GM23248 (cell line): Measurements from ENCODE around the gene COPS3. TPM values are rescaled to one million over a fixed set of nuclear protein-coding genes. Genes with fewer than 3 reads are reported as not detected.

ENCODE experiments used
- DNase-seq: peaks from one replicate; pipeline ENCODE4 v3.0.0-alpha.2; 2015
- H2AFZ ChIP-seq: fragments of 200-600 bp; sonication (generic); 2 replicates; pipeline ENCODE4 v1.6.1; 2016; ENCODE audit warnings: antibody characterized with exemption
- H3F3A ChIP-seq: fragments of 200-600 bp; sonication (generic); 2 replicates; pipeline ENCODE4 v1.6.1; 2016; ENCODE audit warnings: mild to moderate bottlenecking, antibody characterized with exemption, mixed run types; ENCODE audit not compliant: insufficient read depth
- H3K27ac ChIP-seq: fragments of 200-600 bp; sonication (generic); 2 replicates; pipeline ENCODE4 v1.5.1; 2016; ENCODE audit warnings: mild to moderate bottlenecking
- H3K27me3 ChIP-seq: fragments of 200-600 bp; sonication (generic); replicated peaks from 2 replicates; pipeline ENCODE4 v1.6.1; 2016; ENCODE audit warnings: mild to moderate bottlenecking; ENCODE audit not compliant: insufficient read depth
- H3K36me3 ChIP-seq: fragments of 200-600 bp; sonication (generic); 2 replicates; pipeline ENCODE4 v1.6.1; 2016; ENCODE audit warnings: low read depth, mild to moderate bottlenecking
- H3K4me1 ChIP-seq: fragments of 200-600 bp; sonication (generic); 2 replicates; pipeline ENCODE4 v1.6.1; 2016; ENCODE audit warnings: mild to moderate bottlenecking; ENCODE audit not compliant: insufficient read depth
- H3K4me2 ChIP-seq: fragments of 200-600 bp; sonication (generic); one replicate; pipeline ENCODE4 v1.6.1; 2016; ENCODE audit warnings: mild to moderate bottlenecking; ENCODE audit not compliant: unreplicated experiment
- H3K4me3 ChIP-seq: fragments of 200-600 bp; sonication (generic); 2 replicates; pipeline ENCODE4 v1.5.1; 2016; ENCODE audit warnings: mild to moderate bottlenecking
- H3K79me2 ChIP-seq: fragments of 200-600 bp; sonication (generic); 2 replicates; pipeline ENCODE4 v1.6.1; 2016; ENCODE audit warnings: mild to moderate bottlenecking; ENCODE audit not compliant: insufficient read depth
- H3K9ac ChIP-seq: fragments of 200-600 bp; sonication (generic); 2 replicates; pipeline ENCODE4 v1.6.1; 2016; ENCODE audit warnings: mild to moderate bottlenecking
- H3K9me2 ChIP-seq: fragments of 200-600 bp; sonication (generic); 2 replicates; pipeline ENCODE4 v1.6.1; 2016; ENCODE audit warnings: mixed run types, mild to moderate bottlenecking, moderate library complexity; ENCODE audit not compliant: insufficient read depth
- H3K9me3 ChIP-seq: fragments of 200-600 bp; sonication (generic); one replicate; pipeline ENCODE4 v1.6.1; 2017; ENCODE audit warnings: low read depth
- H4K20me1 ChIP-seq: fragments of 200-600 bp; sonication (generic); 2 replicates; pipeline ENCODE4 v1.6.0; 2016; ENCODE audit not compliant: insufficient read depth
- EZH2 ChIP-seq: fragments of 200-600 bp; sonication (generic); IDR thresholded peaks from 2 replicates; pipeline ENCODE4 v1.6.1; 2018; ENCODE audit warnings: antibody characterized with exemption, mild to moderate bottlenecking; ENCODE audit not compliant: insufficient read depth, poor library complexity, severe bottlenecking
- EZH2phosphoT487 ChIP-seq: fragments of 200-600 bp; sonication (generic); IDR thresholded peaks from 2 replicates; pipeline ENCODE4 v1.6.1; 2018; ENCODE audit warnings: antibody characterized with exemption, moderate library complexity, mild to moderate bottlenecking, low read depth; ENCODE audit not compliant: insufficient read depth
- WGBS, 2 experiments: methylation state at CpG; one replicate each; pipeline ENCODE4 v1.1.6; 2015 to 2017; ENCODE audit warnings: low lambda C conversion rate in 2 of 2, low coverage in 1 of 2; ENCODE audit errors: missing lambda C conversion rate in 2 of 2; 5-methylcytosine and 5-hydroxymethylcytosine counted together
- in situ Hi-C: fragments of 300-500 bp; cut with MboI; formaldehyde crosslinking; loops from 2 replicates; pipeline ENCODE4 v1.15.0; 2020
- polyA plus RNA-seq: library from polyadenylated mRNA; unstranded; fragments of >200 nt; fragmentation: Nextera tagmentation; extraction: Ambion mirVana; gene quantifications from 2 replicates; pipeline ENCODE4 v1.2.1, GENCODE V29; 2016
- total RNA-seq: library from RNA; depleted of rRNA; stranded (reverse); fragments of >200 nt; shearing (Covaris generic); gene quantifications from 2 replicates; pipeline ENCODE4 v1.2.3, GENCODE V29; 2014

The COPS3 gene
- total and polyA plus RNA-seq, 2 experiments from 2014 or later, result 90.2 to 93.3 TPM

DNA sequence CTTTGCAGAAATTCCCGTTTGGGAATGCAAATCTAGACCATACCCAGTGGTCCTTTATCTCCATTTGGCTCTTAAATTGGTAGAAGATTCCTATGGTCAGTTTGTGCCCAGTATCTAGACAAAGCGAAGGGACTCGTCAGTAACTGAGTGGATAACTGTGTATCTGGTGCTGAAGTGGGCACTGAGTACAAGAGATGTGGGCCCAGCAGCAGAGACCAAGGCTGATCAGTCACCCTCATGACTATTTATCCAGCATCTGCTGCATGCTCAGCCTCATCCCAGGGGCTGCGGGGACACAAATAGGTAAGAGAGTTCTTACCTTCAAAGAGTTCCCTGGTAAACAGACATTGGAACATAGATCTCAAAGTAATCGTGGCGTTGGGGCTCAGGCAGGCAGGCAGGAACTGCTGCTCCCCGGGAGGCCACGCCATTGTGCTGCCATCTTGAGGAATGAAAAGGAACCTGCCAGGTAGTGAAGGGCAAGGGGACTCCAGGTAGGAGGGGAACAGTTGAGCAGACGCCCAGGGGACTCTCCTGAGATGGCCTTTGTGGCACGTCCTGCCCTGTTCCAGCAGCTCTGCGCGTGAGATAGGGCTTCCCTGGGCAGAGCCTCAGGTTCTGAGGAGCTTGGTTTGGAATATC lies 32.4 kb upstream of the COPS3 start:
- H3K4me3 ChIP-seq, result no peak overlapping the region
- no peak overlapping the region for H3K4me2 ChIP-seq
- TF ChIP-seq EZH2, result no peak
- no peak for TF ChIP-seq EZH2phosphoT487
- no peaks in the 10 kb centered on the region for H3F3A ChIP-seq
- H3K4me1 ChIP-seq, result no peaks in the 10 kb centered on the region
- H3K36me3 ChIP-seq, result no peaks in the 10 kb centered on the region
- no peak overlapping the region for H3K9ac ChIP-seq
- WGBS, 2 experiments, result 74 to 76% methylated on average over 12 of the region's 12 CpGs
- H3K27ac ChIP-seq, result no peak overlapping the region
- H3K27me3 ChIP-seq, result no peaks in the 10 kb centered on the region
- in situ Hi-C loops, result no loop called here
- no peaks in the 10 kb centered on the region for H3K9me3 ChIP-seq
- no peaks in the 10 kb centered on the region for H4K20me1 ChIP-seq
- DNase-seq, result peak; percentile 23
- no peaks in the 10 kb centered on the region for H3K9me2 ChIP-seq
- H2AFZ ChIP-seq, result no peak overlapping the region
- H3K79me2 ChIP-seq, result no peaks in the 10 kb centered on the region

DNA sequence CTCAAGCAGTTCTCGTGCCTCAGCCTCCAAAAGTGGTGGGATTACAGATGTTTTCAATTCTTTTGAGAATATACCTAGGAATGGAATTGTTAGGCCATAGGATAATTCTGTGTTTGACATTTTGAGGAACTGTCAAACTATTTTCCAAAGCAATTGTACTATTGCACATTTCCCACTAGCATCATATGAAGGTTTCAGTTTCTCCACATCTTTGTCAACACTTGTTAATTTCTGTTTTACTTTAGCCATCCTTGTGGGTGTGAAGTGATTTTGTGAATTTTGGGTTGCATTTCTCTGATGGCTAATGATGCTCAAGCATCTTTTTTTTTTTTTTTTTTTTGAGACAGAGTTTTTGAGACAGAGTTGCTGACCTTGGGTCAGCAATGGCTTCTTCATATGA lies 28.3 kb upstream of the COPS3 start:
- no peaks in the 10 kb centered on the region for H3K9me2 ChIP-seq
- no peak overlapping the region for H3K4me3 ChIP-seq
- no peak overlapping the region for H3K4me2 ChIP-seq
- TF ChIP-seq EZH2, result no peak
- no peak for TF ChIP-seq EZH2phosphoT487
- H3K27ac ChIP-seq, result no peak overlapping the region
- H3K9ac ChIP-seq, result no peak overlapping the region
- H3F3A ChIP-seq, result no peaks in the 10 kb centered on the region
- in situ Hi-C loops, result no loop called here
- H3K79me2 ChIP-seq, result no peaks in the 10 kb centered on the region
- H3K4me1 ChIP-seq, result no peaks in the 10 kb centered on the region
- H3K27me3 ChIP-seq, result no peaks in the 10 kb centered on the region
- no peaks in the 10 kb centered on the region for H3K36me3 ChIP-seq
- no peaks in the 10 kb centered on the region for H3K9me3 ChIP-seq
- H2AFZ ChIP-seq, result no peak overlapping the region
- no peaks in the 10 kb centered on the region for H4K20me1 ChIP-seq
- no peak for DNase-seq
- WGBS, 2 experiments, result 83 to 89% methylated on average over 1 of the region's 1 CpG

DNA sequence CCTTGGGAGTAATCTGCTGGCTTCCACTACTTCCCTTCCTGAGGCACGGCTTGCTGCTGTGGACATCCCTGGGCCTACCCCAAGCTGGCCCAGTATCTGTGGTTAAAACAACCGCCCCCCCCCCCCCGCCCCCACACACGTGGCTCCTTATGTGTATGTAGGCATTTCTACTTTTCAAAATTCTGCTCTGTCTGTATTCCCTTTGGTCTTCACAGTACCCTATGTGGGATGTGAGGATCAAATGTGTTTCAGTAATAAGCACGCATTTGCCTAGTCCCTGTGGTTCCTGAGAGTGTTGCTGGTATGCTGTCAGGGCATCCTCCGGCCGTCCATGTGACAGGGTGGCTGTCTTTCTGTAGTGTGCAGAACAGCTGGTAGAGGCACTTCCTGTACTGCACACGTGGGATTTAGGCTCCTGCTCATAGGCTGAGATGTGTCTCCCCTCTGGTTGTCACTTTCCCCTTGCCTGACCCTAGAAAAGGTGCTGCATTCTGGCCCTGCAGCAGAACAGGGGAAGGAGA lies 24.3 kb upstream of the COPS3 start:
- no peaks in the 10 kb centered on the region for H3K9me2 ChIP-seq
- no peak for DNase-seq
- no peaks in the 10 kb centered on the region; the same call in 1 of the 2 replicates for H3K4me1 ChIP-seq
- H4K20me1 ChIP-seq, result no peaks in the 10 kb centered on the region
- H3K79me2 ChIP-seq, result no peaks in the 10 kb centered on the region
- WGBS, 2 experiments, result 64 to 79% methylated on average over 7 to 8 of the region's 8 CpGs
- TF ChIP-seq EZH2 (no peak), EZH2phosphoT487 (no peak)
- no peak overlapping the region for H3K4me3 ChIP-seq
- H3K27me3 ChIP-seq, result no peaks in the 10 kb centered on the region
- H3K36me3 ChIP-seq, result no peaks in the 10 kb centered on the region
- no peak overlapping the region for H3K27ac ChIP-seq
- H3K9ac ChIP-seq, result no peak overlapping the region
- no peak overlapping the region for H3K4me2 ChIP-seq
- H3K9me3 ChIP-seq, result no peaks in the 10 kb centered on the region
- no peaks in the 10 kb centered on the region for H3F3A ChIP-seq
- in situ Hi-C loops, result no loop called here
- no peak overlapping the region for H2AFZ ChIP-seq

DNA sequence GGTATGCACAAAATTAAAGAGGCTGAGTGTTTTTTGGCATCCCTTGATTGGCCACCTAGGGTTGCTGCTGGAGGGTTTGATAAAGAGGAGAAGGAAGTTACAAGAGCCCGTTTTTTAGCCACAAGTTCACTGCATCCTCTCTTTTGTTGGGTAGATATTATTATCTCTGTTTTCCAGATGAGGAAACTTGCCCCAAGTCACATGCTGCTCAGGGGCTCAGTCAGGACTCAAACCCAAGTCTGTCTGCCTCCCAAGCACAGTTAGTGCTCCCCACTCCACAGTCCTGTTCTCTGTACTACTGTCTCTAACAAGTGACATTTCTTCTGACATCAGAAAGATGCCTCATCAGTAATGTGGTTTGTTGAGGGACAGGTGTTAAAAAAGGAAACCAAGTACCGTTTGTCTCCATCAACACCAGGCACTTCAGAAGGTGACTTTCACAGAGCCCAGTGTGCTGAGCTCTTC lies 23.5 kb upstream of the COPS3 start:
- Histone ChIP-seq H3K4me1 (no peaks in the 10 kb centered on the region; the same call in 1 of the 2 replicates), H3F3A (no peaks in the 10 kb centered on the region), H3K36me3 (no peaks in the 10 kb centered on the region), H3K27ac (no peak overlapping the region), H3K9me2 (no peaks in the 10 kb centered on the region), H3K4me2 (peak overlapping the region; percentile 94), H2AFZ (no peak overlapping the region), H3K9me3 (no peaks in the 10 kb centered on the region), H3K79me2 (no peaks in the 10 kb centered on the region), H3K9ac (no peak overlapping the region), H4K20me1 (no peaks in the 10 kb centered on the region), H3K4me3 (no peak overlapping the region), H3K27me3 (no peaks in the 10 kb centered on the region)
- WGBS, 2 experiments, result 65 to 70% methylated on average over 2 of the region's 2 CpGs
- TF ChIP-seq EZH2phosphoT487, result no peak
- no peak for TF ChIP-seq EZH2
- in situ Hi-C loops, result no loop called here
- no peak for DNase-seq
